Natural killer cell (primary cell): ENCODE measurements around the gene PPP1R10. TPM values are rescaled to one million over a fixed set of nuclear protein-coding genes. Genes with fewer than 3 reads are reported as not detected.

ENCODE experiments used
- ATAC-seq, 3 donors: fragments of 150-1000 bp in 2 of 3; fragments of 200-7000 bp in 1 of 3; cut with Tn5 transposase; 1 replicate in 1 of 3; 2 replicates in 2 of 3; pipeline ENCODE4 v1.10.0; 2021; ENCODE audit warnings: mild to moderate bottlenecking in 2 of 3, moderate library complexity in 2 of 3
- DNase-seq, 2 donors: peaks; one replicate each; pipeline versions ENCODE4 v3.0.0 to v3.0.0-alpha.2; 2013 to 2021; ENCODE audit warnings: mixed read lengths in 1 of 2
- H3K27ac ChIP-seq: one replicate; pipeline ENCODE4 v1.5.1; 2013; ENCODE audit warnings: mild to moderate bottlenecking, low read length
- H3K27me3 ChIP-seq: one replicate; pipeline ENCODE4 v1.6.1; 2013; ENCODE audit warnings: low read length; ENCODE audit not compliant: control insufficient read depth, insufficient read depth
- H3K36me3 ChIP-seq: one replicate; pipeline ENCODE4 v1.6.1; 2013; ENCODE audit warnings: low read length; ENCODE audit not compliant: control insufficient read depth, insufficient read depth
- H3K4me1 ChIP-seq: one replicate; pipeline ENCODE4 v1.6.1; 2013; ENCODE audit warnings: low read length; ENCODE audit not compliant: control insufficient read depth, insufficient read depth
- H3K4me3 ChIP-seq: one replicate; pipeline ENCODE4 v1.5.1; 2013; ENCODE audit warnings: low read length
- H3K9me3 ChIP-seq: one replicate; pipeline ENCODE4 v1.6.1; 2013; ENCODE audit warnings: low read length; ENCODE audit not compliant: control insufficient read depth, insufficient read depth
- H3K27ac Mint-ChIP-seq, 2 donors: one replicate each; pipeline ENCODE4 v1.8.0; 2022; ENCODE audit warnings: mild to moderate bottlenecking in 2 of 2, mixed read lengths in 2 of 2, moderate library complexity in 1 of 2
- H3K27me3 Mint-ChIP-seq, 2 donors: one replicate each; pipeline ENCODE4 v1.8.0; 2022; ENCODE audit warnings: low read depth in 2 of 2, mixed read lengths in 2 of 2
- H3K36me3 Mint-ChIP-seq: one replicate; pipeline ENCODE4 v1.8.0; 2022; ENCODE audit warnings: mixed read lengths
- H3K4me1 Mint-ChIP-seq, 2 donors: one replicate each; pipeline ENCODE4 v1.8.0; 2022; ENCODE audit warnings: mixed read lengths in 2 of 2
- H3K4me3 Mint-ChIP-seq: one replicate; pipeline ENCODE4 v1.8.0; 2022; ENCODE audit warnings: mild to moderate bottlenecking, moderate library complexity, mixed read lengths
- H3K9me3 Mint-ChIP-seq, 2 donors: one replicate each; pipeline ENCODE4 v1.8.0; 2022; ENCODE audit warnings: mixed read lengths in 2 of 2
- WGBS: methylation state at CpG from one replicate; pipeline ENCODE4 v1.1.7; 2013; ENCODE audit warnings: missing lambda C conversion rate; ENCODE audit not compliant: insufficient coverage; 5-methylcytosine and 5-hydroxymethylcytosine counted together
- intact Hi-C: fragments of 100-400 bp; cut with micrococcal nuclease; formaldehyde crosslinking; loops from one replicate; pipeline ENCODE4 v1.14.2; 2022
- total RNA-seq, 4 donors: library from RNA; stranded (reverse); fragments of 120-200 nt in 1 of 4; gene quantifications; one replicate each; pipeline versions ENCODE4 v1.2.3 to v1.2.4, GENCODE V29; 2013 to 2022
- TF ChIP-seq, protein P1 (sequence below): fragments of 200-600 bp; IDR thresholded peaks from one replicate; pipeline ENCODE4 v1.8.0; 2022; ENCODE audit warnings: antibody characterized with exemption

PPP1R10 gene
- total RNA-seq, 3 donors from 2014 or later (not counting 1 experiment from before 2014, with no cell fraction given) = 151 to 222 (median 174) TPM

DNA sequence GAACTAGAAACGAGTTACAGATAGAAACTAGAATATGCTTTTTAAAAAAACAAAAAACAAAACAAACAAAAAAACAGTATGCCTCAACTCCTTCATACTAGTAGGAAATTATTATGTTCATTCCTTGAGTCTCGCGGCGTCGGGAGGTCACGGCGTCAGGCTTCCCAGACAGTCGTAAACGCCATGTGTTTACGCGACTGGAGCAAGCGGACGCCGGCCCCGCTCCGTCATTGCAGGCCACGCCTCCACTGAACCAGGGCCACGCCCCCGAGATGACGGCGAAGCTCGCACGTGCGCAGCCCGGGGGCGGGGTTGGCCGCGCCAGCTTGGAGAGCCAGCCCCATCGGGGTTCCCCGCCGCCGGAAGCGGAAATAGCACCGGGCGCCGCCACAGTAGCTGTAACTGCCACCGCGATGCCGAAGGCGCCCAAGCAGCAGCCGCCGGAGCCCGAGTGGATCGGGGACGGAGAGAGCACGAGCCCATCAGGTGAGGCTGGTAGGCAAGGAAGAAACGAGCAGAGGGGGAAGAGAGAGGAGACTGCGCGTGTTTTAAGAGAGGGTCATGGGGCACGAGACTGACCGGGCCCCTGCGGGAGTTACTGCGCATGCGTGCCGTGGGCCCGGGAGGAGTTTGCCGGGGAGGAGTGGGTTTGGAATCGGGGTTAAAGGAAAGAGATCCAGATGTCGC lies 45.8 kb downstream of the PPP1R10 start, which contains the start of gene ABCF1:
Gene ABCF1 (plus strand): TSS at position 368 of the 687 bp plus-strand sequence. CDS start 46 bp downstream, at position 414.
- ATAC-seq (peak; percentile 93 to 100 (median 94)), DNase-seq (peak; percentile 100)
- Histone ChIP-seq H3K4me1 (peaks cover 19% of the 10 kb centered on the region), H3K27ac (peak within 1 kb of the TSS; percentile 87), H3K27me3 (no peaks in the 10 kb centered on the region), H3K9me3 (no peaks in the 10 kb centered on the region), H3K36me3 (peaks cover 2% of the 10 kb centered on the region), H3K4me3 (peak within 1 kb of the TSS; percentile 72)
- Mint-ChIP-seq H3K9me3 (no peaks in the 10 kb centered on the region), H3K27ac (peak within 1 kb of the TSS; percentile 98 to 99), H3K4me3 (peak within 1 kb of the TSS; percentile 95), H3K36me3 (no peaks in the 10 kb centered on the region), H3K27me3 (no peaks in the 10 kb centered on the region), H3K4me1 (peaks cover 51 to 52% of the 10 kb centered on the region in 2 donors)
- intact Hi-C loops = loop anchor here (1.0 kb wide), 2 partner anchors 15 to 46 kb away; partner anchors contain the start of genes GNL1, MRPS18B and PPP1R10
- WGBS = under 1% methylated on average over 58 of the region's 59 CpGs
- TF ChIP-seq, protein P1, sequence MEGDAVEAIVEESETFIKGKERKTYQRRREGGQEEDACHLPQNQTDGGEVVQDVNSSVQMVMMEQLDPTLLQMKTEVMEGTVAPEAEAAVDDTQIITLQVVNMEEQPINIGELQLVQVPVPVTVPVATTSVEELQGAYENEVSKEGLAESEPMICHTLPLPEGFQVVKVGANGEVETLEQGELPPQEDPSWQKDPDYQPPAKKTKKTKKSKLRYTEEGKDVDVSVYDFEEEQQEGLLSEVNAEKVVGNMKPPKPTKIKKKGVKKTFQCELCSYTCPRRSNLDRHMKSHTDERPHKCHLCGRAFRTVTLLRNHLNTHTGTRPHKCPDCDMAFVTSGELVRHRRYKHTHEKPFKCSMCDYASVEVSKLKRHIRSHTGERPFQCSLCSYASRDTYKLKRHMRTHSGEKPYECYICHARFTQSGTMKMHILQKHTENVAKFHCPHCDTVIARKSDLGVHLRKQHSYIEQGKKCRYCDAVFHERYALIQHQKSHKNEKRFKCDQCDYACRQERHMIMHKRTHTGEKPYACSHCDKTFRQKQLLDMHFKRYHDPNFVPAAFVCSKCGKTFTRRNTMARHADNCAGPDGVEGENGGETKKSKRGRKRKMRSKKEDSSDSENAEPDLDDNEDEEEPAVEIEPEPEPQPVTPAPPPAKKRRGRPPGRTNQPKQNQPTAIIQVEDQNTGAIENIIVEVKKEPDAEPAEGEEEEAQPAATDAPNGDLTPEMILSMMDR = no peak

DNA sequence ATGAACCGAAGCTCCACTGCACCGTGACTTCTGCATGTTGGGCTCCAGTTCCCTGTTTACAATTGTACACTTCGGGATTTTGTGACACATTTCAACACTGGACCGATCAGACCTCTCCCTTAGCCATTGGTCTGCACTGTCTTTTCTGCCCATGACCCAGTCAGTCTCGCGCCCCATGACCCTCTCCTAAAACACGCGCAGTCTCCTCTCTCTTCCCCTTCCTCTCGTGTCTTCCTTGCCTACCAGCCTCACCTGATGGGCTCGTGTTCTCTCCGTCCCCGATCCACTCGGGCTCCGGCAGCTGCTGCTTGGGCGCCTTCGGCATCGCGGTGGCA lies 46.3 kb downstream of the PPP1R10 start:
- Mint-ChIP-seq H3K4me3 (peak overlapping the region; percentile 95), H3K27ac (peak overlapping the region; percentile 98 to 99), H3K4me1 (peaks cover 51 to 52% of the 10 kb centered on the region in 2 donors), H3K27me3 (no peaks in the 10 kb centered on the region), H3K36me3 (no peaks in the 10 kb centered on the region), H3K9me3 (no peaks in the 10 kb centered on the region)
- peaks cover 19% of the 10 kb centered on the region for H3K4me1 ChIP-seq
- ATAC-seq (peak; percentile 2 to 9 (median 7)), DNase-seq (no peak)
- no peaks in the 10 kb centered on the region for H3K27me3 ChIP-seq
- intact Hi-C loops = loop anchor here (1.0 kb wide), 2 partner anchors 14 to 47 kb away; partner anchors contain the start of genes GNL1, MRPS18B and PPP1R10
- peaks cover 2% of the 10 kb centered on the region for H3K36me3 ChIP-seq
- H3K27ac ChIP-seq = peak overlapping the region; percentile 87
- peak overlapping the region; percentile 72 for H3K4me3 ChIP-seq
- TF ChIP-seq, protein P1 = no peak
- no peaks in the 10 kb centered on the region for H3K9me3 ChIP-seq
- 1% methylated on average over 18 of the region's 18 CpGs for WGBS

- H3K27ac Mint-ChIP-seq = peak overlapping the region; percentile 98 to 99
- intact Hi-C loops = no loop called here
- H3K4me3 ChIP-seq = no peak overlapping the region
- 97% methylated on average over 1 of the region's 1 CpG for WGBS
- no peak overlapping the region for H3K27ac ChIP-seq
- no peaks in the 10 kb centered on the region for H3K36me3 Mint-ChIP-seq
- peaks cover 2% of the 10 kb centered on the region for H3K36me3 ChIP-seq
- no peaks in the 10 kb centered on the region for H3K27me3 ChIP-seq
- H3K4me1 Mint-ChIP-seq = peaks cover 51 to 52% of the 10 kb centered on the region in 2 donors
- peaks cover 19% of the 10 kb centered on the region for H3K4me1 ChIP-seq
- DNase-seq (peak in 1 of 2 donors; percentile 24), ATAC-seq (no peak)
- peak overlapping the region; percentile 95 for H3K4me3 Mint-ChIP-seq
- TF ChIP-seq, protein P1 = no peak
- H3K9me3 ChIP-seq = no peaks in the 10 kb centered on the region
- no peaks in the 10 kb centered on the region for H3K27me3 Mint-ChIP-seq
- H3K9me3 Mint-ChIP-seq = no peaks in the 10 kb centered on the region
Observed at GRCh38 chr6:30570263-30570662, 46.8 kb downstream of the PPP1R10 start.
